ENCODE results near the gene ATAT1. TPM values are rescaled to one million over a fixed set of nuclear protein-coding genes. Genes with fewer than 3 reads are reported as not detected.

The ATAT1 gene
- polyA plus RNA-seq, 1 donor from 2014 or later: 70.4 TPM

DNA sequence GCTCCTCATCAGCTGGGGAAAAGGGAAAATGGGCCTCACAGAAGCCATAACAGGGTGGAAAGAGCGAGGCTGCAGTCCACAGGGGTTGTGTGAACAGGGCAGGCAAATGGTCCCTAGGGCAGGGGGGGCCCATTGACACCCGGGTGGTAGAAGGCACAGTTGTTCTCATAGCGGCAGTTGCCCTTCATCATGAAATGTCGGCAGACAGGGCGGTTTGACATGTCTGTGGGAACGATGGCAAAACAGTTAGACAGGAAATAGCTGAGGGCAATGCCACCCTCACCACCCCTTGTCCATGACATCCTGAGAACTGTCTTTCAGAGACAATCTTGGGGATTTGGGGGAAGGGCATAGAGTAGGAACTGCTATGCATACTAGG is 25.2 kb upstream of the ATAT1 start:
- no peaks in the 10 kb centered on the region for H3K27me3 ChIP-seq (ENCODE audit: insufficient read depth, low read depth, low read length)
- no peak overlapping the region for H3K4me2 ChIP-seq (ENCODE audit: low read length)
- H3K4me3 ChIP-seq (ENCODE audit: low read length): no peak overlapping the region
- no peak overlapping the region for H3K9ac ChIP-seq (ENCODE audit: low read length)
- H2AFZ ChIP-seq (ENCODE audit: low read depth, low read length): no peak overlapping the region
- H3K27ac ChIP-seq (ENCODE audit: low read length): no peak overlapping the region
- H3F3A ChIP-seq (ENCODE audit: insufficient read depth, low read length, poor library complexity, severe bottlenecking): no peaks in the 10 kb centered on the region
- H4K20me1 ChIP-seq (ENCODE audit: insufficient read depth): peaks cover 4% of the 10 kb centered on the region
- no peaks in the 10 kb centered on the region for H3K9me2 ChIP-seq (ENCODE audit: insufficient read depth, low read length)
- H3K79me2 ChIP-seq (replicated peaks; ENCODE audit: insufficient read depth, low read length): no peaks in the 10 kb centered on the region
- no peaks in the 10 kb centered on the region for H3K9me3 ChIP-seq (ENCODE audit: low read length)
- TF ChIP-seq, protein P1, sequence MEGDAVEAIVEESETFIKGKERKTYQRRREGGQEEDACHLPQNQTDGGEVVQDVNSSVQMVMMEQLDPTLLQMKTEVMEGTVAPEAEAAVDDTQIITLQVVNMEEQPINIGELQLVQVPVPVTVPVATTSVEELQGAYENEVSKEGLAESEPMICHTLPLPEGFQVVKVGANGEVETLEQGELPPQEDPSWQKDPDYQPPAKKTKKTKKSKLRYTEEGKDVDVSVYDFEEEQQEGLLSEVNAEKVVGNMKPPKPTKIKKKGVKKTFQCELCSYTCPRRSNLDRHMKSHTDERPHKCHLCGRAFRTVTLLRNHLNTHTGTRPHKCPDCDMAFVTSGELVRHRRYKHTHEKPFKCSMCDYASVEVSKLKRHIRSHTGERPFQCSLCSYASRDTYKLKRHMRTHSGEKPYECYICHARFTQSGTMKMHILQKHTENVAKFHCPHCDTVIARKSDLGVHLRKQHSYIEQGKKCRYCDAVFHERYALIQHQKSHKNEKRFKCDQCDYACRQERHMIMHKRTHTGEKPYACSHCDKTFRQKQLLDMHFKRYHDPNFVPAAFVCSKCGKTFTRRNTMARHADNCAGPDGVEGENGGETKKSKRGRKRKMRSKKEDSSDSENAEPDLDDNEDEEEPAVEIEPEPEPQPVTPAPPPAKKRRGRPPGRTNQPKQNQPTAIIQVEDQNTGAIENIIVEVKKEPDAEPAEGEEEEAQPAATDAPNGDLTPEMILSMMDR (IDR thresholded peaks at IDR 0.05; ENCODE audit: poor library complexity, severe bottlenecking): no peak
- TF ChIP-seq EZH2 (IDR thresholded peaks at IDR 0.05; ENCODE audit: borderline replicate concordance, insufficient read depth, low read length, poor library complexity, severe bottlenecking): no peak
- peaks cover 15% of the 10 kb centered on the region for H3K36me3 ChIP-seq (ENCODE audit: insufficient read depth, low read length)

DNA sequence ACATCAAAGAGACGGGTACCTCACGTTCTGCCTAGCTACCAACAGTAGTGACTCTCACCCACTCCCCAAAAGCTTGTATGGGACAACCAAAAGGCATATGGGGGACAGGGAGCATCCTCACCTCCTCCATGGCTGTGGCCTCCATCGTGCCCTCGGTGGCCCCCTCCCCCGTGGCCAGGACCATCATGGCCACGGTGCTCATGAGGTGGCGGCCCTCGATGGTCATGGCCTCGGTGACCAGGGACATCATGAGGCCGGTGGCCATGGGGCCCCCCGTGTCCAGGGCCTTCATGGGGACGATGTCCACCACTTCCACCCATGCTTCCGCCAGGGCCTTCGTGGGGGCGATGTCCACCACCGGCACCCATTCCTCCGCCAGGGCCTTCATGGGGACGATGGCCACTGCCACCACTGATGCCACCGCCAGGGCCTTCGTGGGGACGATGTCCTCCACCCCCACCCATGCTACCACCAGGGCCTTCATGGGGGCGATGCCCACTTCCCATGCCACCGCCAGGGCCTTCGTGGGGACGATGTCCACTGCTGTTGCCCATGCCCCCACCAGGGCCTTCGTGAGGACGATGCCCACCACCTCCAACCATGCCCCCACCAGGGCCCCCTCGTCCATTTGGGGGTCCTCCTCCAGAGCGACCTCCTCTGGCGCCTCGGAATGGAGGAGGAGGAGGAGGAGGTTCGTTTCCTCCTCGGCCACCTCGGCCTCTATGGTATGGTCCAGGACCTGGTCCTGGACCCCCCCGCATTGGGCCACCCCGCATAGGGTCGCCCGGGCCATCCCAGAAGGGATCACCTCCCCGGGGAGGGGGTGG is 24.6 kb upstream of the ATAT1 start:
- Histone ChIP-seq H2AFZ (ENCODE audit: low read depth, low read length) (no peak overlapping the region), H3K9me3 (ENCODE audit: low read length) (no peaks in the 10 kb centered on the region), H3K9me2 (ENCODE audit: insufficient read depth, low read length) (no peaks in the 10 kb centered on the region), H3K36me3 (ENCODE audit: insufficient read depth, low read length) (peaks cover 19% of the 10 kb centered on the region), H3K4me3 (ENCODE audit: low read length) (no peak overlapping the region), H3K79me2 (replicated peaks; ENCODE audit: insufficient read depth, low read length) (no peaks in the 10 kb centered on the region), H3K27ac (ENCODE audit: low read length) (no peak overlapping the region), H3K27me3 (ENCODE audit: insufficient read depth, low read depth, low read length) (no peaks in the 10 kb centered on the region), H3F3A (ENCODE audit: insufficient read depth, low read length, poor library complexity, severe bottlenecking) (no peaks in the 10 kb centered on the region), H4K20me1 (ENCODE audit: insufficient read depth) (peaks cover 4% of the 10 kb centered on the region), H3K4me2 (ENCODE audit: low read length) (no peak overlapping the region), H3K9ac (ENCODE audit: low read length) (no peak overlapping the region)
- TF ChIP-seq, protein P1 (IDR thresholded peaks at IDR 0.05; ENCODE audit: poor library complexity, severe bottlenecking): no peak
- TF ChIP-seq POLR2AphosphoS5 (IDR thresholded peaks at IDR 0.05) (peak; percentile 4), EP300 (conservative IDR thresholded peaks at IDR 0.05; ENCODE audit: poor library complexity, severe bottlenecking) (no peak), MXI1 (conservative IDR thresholded peaks at IDR 0.05; ENCODE audit: poor library complexity, severe bottlenecking) (no peak), TAF1 (IDR thresholded peaks at IDR 0.05; ENCODE audit: low read depth) (no peak), SMC3 (conservative IDR thresholded peaks at IDR 0.05; ENCODE audit: poor library complexity) (no peak), EZH2 (IDR thresholded peaks at IDR 0.05; ENCODE audit: borderline replicate concordance, insufficient read depth, low read length, poor library complexity, severe bottlenecking) (no peak)

DNA sequence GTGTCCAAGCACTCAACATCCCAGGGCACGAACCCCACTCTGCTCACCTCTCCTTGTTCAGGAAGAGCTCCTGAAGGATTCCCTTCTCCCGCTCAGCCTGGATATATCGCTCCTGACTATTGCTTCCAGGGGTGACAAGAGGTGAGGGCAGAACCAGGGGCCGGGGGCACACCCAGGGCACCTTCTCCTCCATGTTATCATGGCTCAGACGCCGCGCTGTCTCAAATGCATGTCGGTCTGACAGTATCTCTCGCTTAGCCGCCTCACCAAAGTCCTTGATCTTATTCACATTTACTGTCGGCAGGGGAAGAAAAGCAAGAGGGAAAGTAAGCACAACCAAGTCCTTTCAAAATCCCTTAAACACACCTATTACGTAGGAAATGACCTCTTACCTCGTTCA is 22.7 kb upstream of the ATAT1 start:
- Histone ChIP-seq H3F3A (ENCODE audit: insufficient read depth, low read length, poor library complexity, severe bottlenecking) (no peaks in the 10 kb centered on the region), H3K36me3 (ENCODE audit: insufficient read depth, low read length) (peaks cover 19% of the 10 kb centered on the region), H2AFZ (ENCODE audit: low read depth, low read length) (no peak overlapping the region), H3K27ac (ENCODE audit: low read length) (no peak overlapping the region), H3K4me2 (ENCODE audit: low read length) (no peak overlapping the region), H3K79me2 (replicated peaks; ENCODE audit: insufficient read depth, low read length) (no peaks in the 10 kb centered on the region), H3K9me3 (ENCODE audit: low read length) (no peaks in the 10 kb centered on the region), H3K4me3 (ENCODE audit: low read length) (no peak overlapping the region), H3K9me2 (ENCODE audit: insufficient read depth, low read length) (no peaks in the 10 kb centered on the region), H3K27me3 (ENCODE audit: insufficient read depth, low read depth, low read length) (no peaks in the 10 kb centered on the region), H3K9ac (ENCODE audit: low read length) (no peak overlapping the region), H4K20me1 (ENCODE audit: insufficient read depth) (peaks cover 4% of the 10 kb centered on the region)
- TF ChIP-seq TAF1 (IDR thresholded peaks at IDR 0.05; ENCODE audit: low read depth) (no peak), POLR2AphosphoS5 (IDR thresholded peaks at IDR 0.05) (peak; percentile 3), EP300 (conservative IDR thresholded peaks at IDR 0.05; ENCODE audit: poor library complexity, severe bottlenecking) (no peak)
- TF ChIP-seq, protein P2, sequence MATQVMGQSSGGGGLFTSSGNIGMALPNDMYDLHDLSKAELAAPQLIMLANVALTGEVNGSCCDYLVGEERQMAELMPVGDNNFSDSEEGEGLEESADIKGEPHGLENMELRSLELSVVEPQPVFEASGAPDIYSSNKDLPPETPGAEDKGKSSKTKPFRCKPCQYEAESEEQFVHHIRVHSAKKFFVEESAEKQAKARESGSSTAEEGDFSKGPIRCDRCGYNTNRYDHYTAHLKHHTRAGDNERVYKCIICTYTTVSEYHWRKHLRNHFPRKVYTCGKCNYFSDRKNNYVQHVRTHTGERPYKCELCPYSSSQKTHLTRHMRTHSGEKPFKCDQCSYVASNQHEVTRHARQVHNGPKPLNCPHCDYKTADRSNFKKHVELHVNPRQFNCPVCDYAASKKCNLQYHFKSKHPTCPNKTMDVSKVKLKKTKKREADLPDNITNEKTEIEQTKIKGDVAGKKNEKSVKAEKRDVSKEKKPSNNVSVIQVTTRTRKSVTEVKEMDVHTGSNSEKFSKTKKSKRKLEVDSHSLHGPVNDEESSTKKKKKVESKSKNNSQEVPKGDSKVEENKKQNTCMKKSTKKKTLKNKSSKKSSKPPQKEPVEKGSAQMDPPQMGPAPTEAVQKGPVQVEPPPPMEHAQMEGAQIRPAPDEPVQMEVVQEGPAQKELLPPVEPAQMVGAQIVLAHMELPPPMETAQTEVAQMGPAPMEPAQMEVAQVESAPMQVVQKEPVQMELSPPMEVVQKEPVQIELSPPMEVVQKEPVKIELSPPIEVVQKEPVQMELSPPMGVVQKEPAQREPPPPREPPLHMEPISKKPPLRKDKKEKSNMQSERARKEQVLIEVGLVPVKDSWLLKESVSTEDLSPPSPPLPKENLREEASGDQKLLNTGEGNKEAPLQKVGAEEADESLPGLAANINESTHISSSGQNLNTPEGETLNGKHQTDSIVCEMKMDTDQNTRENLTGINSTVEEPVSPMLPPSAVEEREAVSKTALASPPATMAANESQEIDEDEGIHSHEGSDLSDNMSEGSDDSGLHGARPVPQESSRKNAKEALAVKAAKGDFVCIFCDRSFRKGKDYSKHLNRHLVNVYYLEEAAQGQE (IDR thresholded peaks at IDR 0.05; ENCODE audit: borderline replicate concordance): no peak

Data from neural cell (in vitro differentiated cells).